Esophagus squamous epithelium (tissue), 4 donors: ENCODE data around the gene USE1.

Source experiments
- POLR2A ChIP-seq, 4 donors: fragments of 450-650 bp; IDR thresholded peaks; one replicate each; pipeline ENCODE4 v1.6.1; 2017; ENCODE audit warnings: antibody characterized with exemption in 4 of 4, mild to moderate bottlenecking in 4 of 4, moderate library complexity in 3 of 4
- TF ChIP-seq, protein P1 (sequence below), 6 experiments: fragments of 450-650 bp in 4 of 6; fragments of 200-600 bp in 2 of 6; sonication (generic) in 2 of 6; IDR thresholded peaks; one replicate each; pipeline ENCODE4 v1.5.1; 2016 to 2019; ENCODE audit warnings: antibody characterized with exemption in 6 of 6, mild to moderate bottlenecking in 4 of 6, moderate library complexity in 4 of 6

DNA sequence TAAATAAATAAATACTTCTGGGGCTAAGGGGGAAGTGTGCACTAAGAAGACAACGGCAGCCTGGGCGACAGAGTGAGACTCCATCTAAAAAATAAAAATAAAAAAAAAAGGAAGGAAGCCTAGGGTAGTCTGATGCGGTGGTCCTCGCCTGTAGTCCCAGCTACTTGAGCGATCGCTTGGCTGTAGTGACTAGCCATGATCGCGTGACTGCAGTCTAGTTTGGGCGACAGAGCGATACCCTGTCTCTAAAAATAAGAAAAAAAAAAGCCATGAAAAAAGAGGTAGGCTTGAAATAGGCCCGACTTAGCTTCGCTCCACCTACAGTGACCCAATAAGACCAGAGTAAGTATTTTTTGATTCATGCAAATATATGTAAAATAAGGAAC, 51.4 kb downstream of the USE1 start:
- TF ChIP-seq, protein P1, sequence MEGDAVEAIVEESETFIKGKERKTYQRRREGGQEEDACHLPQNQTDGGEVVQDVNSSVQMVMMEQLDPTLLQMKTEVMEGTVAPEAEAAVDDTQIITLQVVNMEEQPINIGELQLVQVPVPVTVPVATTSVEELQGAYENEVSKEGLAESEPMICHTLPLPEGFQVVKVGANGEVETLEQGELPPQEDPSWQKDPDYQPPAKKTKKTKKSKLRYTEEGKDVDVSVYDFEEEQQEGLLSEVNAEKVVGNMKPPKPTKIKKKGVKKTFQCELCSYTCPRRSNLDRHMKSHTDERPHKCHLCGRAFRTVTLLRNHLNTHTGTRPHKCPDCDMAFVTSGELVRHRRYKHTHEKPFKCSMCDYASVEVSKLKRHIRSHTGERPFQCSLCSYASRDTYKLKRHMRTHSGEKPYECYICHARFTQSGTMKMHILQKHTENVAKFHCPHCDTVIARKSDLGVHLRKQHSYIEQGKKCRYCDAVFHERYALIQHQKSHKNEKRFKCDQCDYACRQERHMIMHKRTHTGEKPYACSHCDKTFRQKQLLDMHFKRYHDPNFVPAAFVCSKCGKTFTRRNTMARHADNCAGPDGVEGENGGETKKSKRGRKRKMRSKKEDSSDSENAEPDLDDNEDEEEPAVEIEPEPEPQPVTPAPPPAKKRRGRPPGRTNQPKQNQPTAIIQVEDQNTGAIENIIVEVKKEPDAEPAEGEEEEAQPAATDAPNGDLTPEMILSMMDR (IDR thresholded peaks at IDR 0.05) = no peak
- TF ChIP-seq POLR2A (IDR thresholded peaks at IDR 0.05) = no peak
